K562 (cell line): Measurements from ENCODE around the gene RHOC. TPM values are rescaled to one million over a fixed set of nuclear protein-coding genes. Genes with fewer than 3 reads are reported as not detected.

Experiments used
- BRF1 ChIP-seq: IDR thresholded peaks from 3 replicates; pipeline ENCODE4 v1.6.1; 2011; ENCODE audit warnings: borderline replicate concordance, mild to moderate bottlenecking; ENCODE audit not compliant: insufficient read length; ENCODE audit errors: extremely low read depth
- EZH2 ChIP-seq: IDR thresholded peaks from 2 replicates; pipeline ENCODE4 v1.6.1; 2012; ENCODE audit warnings: low read depth, mild to moderate bottlenecking, inconsistent platforms, low read length, borderline replicate concordance
- FOXK2 ChIP-seq, 2 experiments: fragments of 450-650 bp; IDR thresholded peaks in 1 of 2; conservative IDR thresholded peaks in 1 of 2; 2 replicates each; pipeline ENCODE4 v1.6.1; 2016; ENCODE audit warnings: low read depth in 2 of 2, mild to moderate bottlenecking in 1 of 2
- GATAD2B ChIP-seq: fragments of 450-650 bp; IDR thresholded peaks from 2 replicates; pipeline ENCODE4 v1.6.1; 2017; ENCODE audit warnings: mild to moderate bottlenecking, borderline replicate concordance
- HNRNPL ChIP-seq: fragments of 200-400 bp; formaldehyde crosslinking; IDR thresholded peaks from 2 replicates; pipeline ENCODE4 v1.6.1; 2017; ENCODE audit warnings: low read depth, mild to moderate bottlenecking, low read length
- MCM3 ChIP-seq: fragments of 450-650 bp; IDR thresholded peaks from 2 replicates; pipeline ENCODE4 v1.6.1; 2016
- NFIC ChIP-seq: fragments of 450-650 bp; IDR thresholded peaks from 2 replicates; pipeline ENCODE4 v1.6.1; 2017; ENCODE audit warnings: mild to moderate bottlenecking, inconsistent platforms
- NR2C1 ChIP-seq, 2 experiments: fragments of 450-650 bp; IDR thresholded peaks; 2 replicates each; pipeline ENCODE4 v1.6.1; 2017; ENCODE audit warnings: mild to moderate bottlenecking in 2 of 2, antibody characterized with exemption in 1 of 2, inconsistent platforms in 1 of 2, missing compliant biosample characterization in 1 of 2, missing genetic modification characterization in 1 of 2
- NUFIP1 ChIP-seq: fragments of 450-650 bp; IDR thresholded peaks from 2 replicates; pipeline ENCODE4 v1.6.1; 2018; ENCODE audit not compliant: partially characterized antibody
- RBM17 ChIP-seq: fragments of 200-400 bp; formaldehyde crosslinking; IDR thresholded peaks from 2 replicates; pipeline ENCODE4 v1.6.1; 2017; ENCODE audit warnings: low read depth, mild to moderate bottlenecking, low read length, borderline replicate concordance
- SOX6 ChIP-seq: fragments of 450-650 bp; IDR thresholded peaks from 2 replicates; pipeline ENCODE4 v1.6.1; 2014; ENCODE audit warnings: mild to moderate bottlenecking
- ZBTB7A ChIP-seq: IDR thresholded peaks from 2 replicates; pipeline ENCODE4 v1.6.1; 2011; ENCODE audit warnings: low read depth, mild to moderate bottlenecking, low read length, moderate library complexity, borderline replicate concordance; ENCODE audit not compliant: control insufficient read depth
- ZNF12 ChIP-seq: sonication (generic); formaldehyde crosslinking; IDR thresholded peaks from 2 replicates; pipeline ENCODE4 v1.4.0; 2020; ENCODE audit warnings: mild to moderate bottlenecking, missing genetic modification reagents
- polyA plus RNA-seq, 8 experiments: library from polyadenylated mRNA; depleted of rRNA in 4 of 8; stranded (reverse) in 5 of 8; unstranded in 3 of 8; fragments of >200 nt; fragmentation: Nextera tagmentation in 2 of 8; fragmentation: Illumina TruSeq in 1 of 8; extraction: Ambion mirVana in 2 of 8; extraction: Trizol in 1 of 8; gene quantifications; 2 replicates each; pipeline versions ENCODE4 v1.2.1 to v1.2.3, GENCODE V29; 2011 to 2014; ENCODE audit warnings: inconsistent platforms in 1 of 8, missing spikeins in 1 of 8
- total RNA-seq, 7 experiments: library from RNA; depleted of rRNA in 6 of 7; stranded (reverse); fragments of >200 nt in 6 of 7; fragmentation: Illumina TruSeq in 2 of 7; extraction: Trizol in 2 of 7; gene quantifications; 2 replicates each; pipeline versions ENCODE4 v1.2.1 to v1.2.3, GENCODE V29; 2011 to 2021; ENCODE audit warnings: low replicate concordance in 1 of 7
- TF ChIP-seq, protein P1 (sequence below), 2 experiments: fragments of 200-800 bp in 1 of 2; sonication (Bioruptor generic) in 1 of 2; sonication (generic) in 1 of 2; formaldehyde crosslinking in 1 of 2; IDR thresholded peaks in 1 of 2; conservative IDR thresholded peaks in 1 of 2; 2 replicates each; pipeline versions ENCODE4 v1.5.0 to v1.6.1; 2016 to 2020; ENCODE audit warnings: missing compliant biosample characterization in 1 of 2, missing genetic modification characterization in 1 of 2, missing genetic modification reagents in 1 of 2
- TF ChIP-seq, protein P2 (sequence below), 2 experiments: fragments of 450-650 bp; conservative IDR thresholded peaks; 2 replicates each; pipeline ENCODE4 v1.6.1; 2017; ENCODE audit warnings: mild to moderate bottlenecking in 2 of 2, moderate library complexity in 2 of 2
- TF ChIP-seq, protein P3 (sequence below): fragments of 250-450 bp; sonication (Bioruptor Pico); IDR thresholded peaks from 2 replicates; pipeline ENCODE4 v1.8.0; 2022; ENCODE audit warnings: moderate library complexity, mild to moderate bottlenecking, inconsistent platforms
- TF ChIP-seq, protein P4 (sequence below): sonication (generic); formaldehyde crosslinking; IDR thresholded peaks from 2 replicates; pipeline ENCODE4 v1.8.1; 2023; ENCODE audit warnings: mild to moderate bottlenecking, missing genetic modification reagents, moderate library complexity
- TF ChIP-seq, protein P5 (sequence below), 2 experiments: fragments of 450-650 bp in 1 of 2; sonication (generic) in 1 of 2; formaldehyde crosslinking in 1 of 2; IDR thresholded peaks in 1 of 2; conservative IDR thresholded peaks in 1 of 2; 2 replicates each; pipeline versions ENCODE4 v1.6.1 to v1.8.1; 2016 to 2023; ENCODE audit warnings: mild to moderate bottlenecking in 2 of 2, moderate library complexity in 2 of 2, inconsistent platforms in 1 of 2, missing genetic modification reagents in 1 of 2
- TF ChIP-seq, protein P6 (sequence below), 2 experiments: IDR thresholded peaks; 2 replicates each; pipeline ENCODE4 v1.6.1; 2011; ENCODE audit warnings: borderline replicate concordance in 1 of 2, control low read depth in 1 of 2, low read depth in 1 of 2, low read length in 1 of 2, mild to moderate bottlenecking in 1 of 2, mixed read lengths in 1 of 2, moderate library complexity in 1 of 2; ENCODE audit not compliant: insufficient read depth in 1 of 2, insufficient read length in 1 of 2, poor library complexity in 1 of 2, severe bottlenecking in 1 of 2; ENCODE audit errors: extremely low read depth in 1 of 2

The RHOC gene
- total and polyA plus RNA-seq, 9 of the 15 experiments (the other 6 are each of a cell fraction or from before 2014, with no cell fraction given) = 35.2 to 364 (median 204) TPM

DNA sequence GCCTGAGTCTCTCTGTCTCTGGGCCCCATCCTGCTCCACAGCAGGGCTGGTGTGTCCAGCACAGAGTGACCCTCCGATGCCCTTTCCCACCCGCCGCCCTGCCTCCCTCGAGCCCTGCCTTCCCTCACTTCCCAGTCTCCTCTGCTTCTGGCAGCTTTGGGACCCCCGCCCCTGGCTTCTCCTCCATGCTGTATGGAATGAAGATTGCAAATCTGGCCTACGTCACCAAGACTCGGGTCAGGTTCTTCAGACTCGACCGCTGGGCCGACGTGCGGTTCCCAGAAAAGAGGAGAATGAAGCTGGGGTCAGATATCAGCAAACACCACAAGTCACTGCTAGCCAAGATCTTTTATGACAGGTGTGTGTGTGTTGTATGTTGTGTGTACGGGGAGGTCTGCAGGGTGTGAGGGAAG lies 18.1 kb downstream of the RHOC start (continued):
- TF ChIP-seq FOXK2 (conservative IDR thresholded peaks at IDR 0.05 in 1 of 2, IDR thresholded peaks at IDR 0.05 in 1 of 2; ENCODE audit: low read depth in 2 of 2) (no peak), ZBTB7A (peak; percentile 34; the same call in 1 of the 2 replicates), BRF1 (no peak), EZH2 (no peak), HNRNPL (no peak), MCM3 (no peak), RBM17 (no peak), NR2C1 (IDR thresholded peaks at IDR 0.05) (no peak), NR2C1 (tag; IDR thresholded peaks at IDR 0.05) (no peak), ZNF12 (CRISPR knock-in tag) (no peak), GATAD2B (no peak), NFIC (peak; percentile 49; the same call in 1 of the 2 replicates), SOX6 (no peak), NUFIP1 (no peak)
- TF ChIP-seq, protein P1, sequence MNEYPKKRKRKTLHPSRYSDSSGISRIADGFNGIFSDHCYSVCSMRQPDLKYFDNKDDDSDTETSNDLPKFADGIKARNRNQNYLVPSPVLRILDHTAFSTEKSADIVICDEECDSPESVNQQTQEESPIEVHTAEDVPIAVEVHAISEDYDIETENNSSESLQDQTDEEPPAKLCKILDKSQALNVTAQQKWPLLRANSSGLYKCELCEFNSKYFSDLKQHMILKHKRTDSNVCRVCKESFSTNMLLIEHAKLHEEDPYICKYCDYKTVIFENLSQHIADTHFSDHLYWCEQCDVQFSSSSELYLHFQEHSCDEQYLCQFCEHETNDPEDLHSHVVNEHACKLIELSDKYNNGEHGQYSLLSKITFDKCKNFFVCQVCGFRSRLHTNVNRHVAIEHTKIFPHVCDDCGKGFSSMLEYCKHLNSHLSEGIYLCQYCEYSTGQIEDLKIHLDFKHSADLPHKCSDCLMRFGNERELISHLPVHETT (CRISPR knock-in tag; conservative IDR thresholded peaks at IDR 0.05 in 1 of 2, IDR thresholded peaks at IDR 0.05 in 1 of 2) = no peak
- TF ChIP-seq, protein P2, sequence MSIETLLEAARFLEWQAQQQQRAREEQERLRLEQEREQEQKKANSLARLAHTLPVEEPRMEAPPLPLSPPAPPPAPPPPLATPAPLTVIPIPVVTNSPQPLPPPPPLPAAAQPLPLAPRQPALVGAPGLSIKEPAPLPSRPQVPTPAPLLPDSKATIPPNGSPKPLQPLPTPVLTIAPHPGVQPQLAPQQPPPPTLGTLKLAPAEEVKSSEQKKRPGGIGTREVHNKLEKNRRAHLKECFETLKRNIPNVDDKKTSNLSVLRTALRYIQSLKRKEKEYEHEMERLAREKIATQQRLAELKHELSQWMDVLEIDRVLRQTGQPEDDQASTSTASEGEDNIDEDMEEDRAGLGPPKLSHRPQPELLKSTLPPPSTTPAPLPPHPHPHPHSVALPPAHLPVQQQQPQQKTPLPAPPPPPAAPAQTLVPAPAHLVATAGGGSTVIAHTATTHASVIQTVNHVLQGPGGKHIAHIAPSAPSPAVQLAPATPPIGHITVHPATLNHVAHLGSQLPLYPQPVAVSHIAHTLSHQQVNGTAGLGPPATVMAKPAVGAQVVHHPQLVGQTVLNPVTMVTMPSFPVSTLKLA (conservative IDR thresholded peaks at IDR 0.05) = no peak
- TF ChIP-seq, protein P3, sequence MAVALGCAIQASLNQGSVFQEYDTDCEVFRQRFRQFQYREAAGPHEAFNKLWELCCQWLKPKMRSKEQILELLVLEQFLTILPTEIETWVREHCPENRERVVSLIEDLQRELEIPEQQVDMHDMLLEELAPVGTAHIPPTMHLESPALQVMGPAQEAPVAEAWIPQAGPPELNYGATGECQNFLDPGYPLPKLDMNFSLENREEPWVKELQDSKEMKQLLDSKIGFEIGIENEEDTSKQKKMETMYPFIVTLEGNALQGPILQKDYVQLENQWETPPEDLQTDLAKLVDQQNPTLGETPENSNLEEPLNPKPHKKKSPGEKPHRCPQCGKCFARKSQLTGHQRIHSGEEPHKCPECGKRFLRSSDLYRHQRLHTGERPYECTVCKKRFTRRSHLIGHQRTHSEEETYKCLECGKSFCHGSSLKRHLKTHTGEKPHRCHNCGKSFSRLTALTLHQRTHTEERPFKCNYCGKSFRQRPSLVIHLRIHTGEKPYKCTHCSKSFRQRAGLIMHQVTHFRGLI (CRISPR knock-in tag) = no peak
- TF ChIP-seq, protein P4, sequence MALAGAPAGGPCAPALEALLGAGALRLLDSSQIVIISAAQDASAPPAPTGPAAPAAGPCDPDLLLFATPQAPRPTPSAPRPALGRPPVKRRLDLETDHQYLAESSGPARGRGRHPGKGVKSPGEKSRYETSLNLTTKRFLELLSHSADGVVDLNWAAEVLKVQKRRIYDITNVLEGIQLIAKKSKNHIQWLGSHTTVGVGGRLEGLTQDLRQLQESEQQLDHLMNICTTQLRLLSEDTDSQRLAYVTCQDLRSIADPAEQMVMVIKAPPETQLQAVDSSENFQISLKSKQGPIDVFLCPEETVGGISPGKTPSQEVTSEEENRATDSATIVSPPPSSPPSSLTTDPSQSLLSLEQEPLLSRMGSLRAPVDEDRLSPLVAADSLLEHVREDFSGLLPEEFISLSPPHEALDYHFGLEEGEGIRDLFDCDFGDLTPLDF = no peak
- TF ChIP-seq, protein P5, sequence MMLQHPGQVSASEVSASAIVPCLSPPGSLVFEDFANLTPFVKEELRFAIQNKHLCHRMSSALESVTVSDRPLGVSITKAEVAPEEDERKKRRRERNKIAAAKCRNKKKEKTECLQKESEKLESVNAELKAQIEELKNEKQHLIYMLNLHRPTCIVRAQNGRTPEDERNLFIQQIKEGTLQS (IDR thresholded peaks at IDR 0.05) = no peak
- TF ChIP-seq, protein P5 (CRISPR knock-in tag; conservative IDR thresholded peaks at IDR 0.05) = no peak
- TF ChIP-seq, protein P6, sequence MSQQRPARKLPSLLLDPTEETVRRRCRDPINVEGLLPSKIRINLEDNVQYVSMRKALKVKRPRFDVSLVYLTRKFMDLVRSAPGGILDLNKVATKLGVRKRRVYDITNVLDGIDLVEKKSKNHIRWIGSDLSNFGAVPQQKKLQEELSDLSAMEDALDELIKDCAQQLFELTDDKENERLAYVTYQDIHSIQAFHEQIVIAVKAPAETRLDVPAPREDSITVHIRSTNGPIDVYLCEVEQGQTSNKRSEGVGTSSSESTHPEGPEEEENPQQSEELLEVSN (IDR thresholded peaks at IDR 0.05; ENCODE audit: borderline replicate concordance in 1 of 2, extremely low read depth in 1 of 2, insufficient read depth in 1 of 2, insufficient read length in 1 of 2, low read depth in 1 of 2, low read length in 1 of 2, poor library complexity in 1 of 2, severe bottlenecking in 1 of 2) = no peak
